Adrenal gland (tissue), 12 donors: ENCODE data around the gene SMAGP. TPM values are rescaled to one million over a fixed set of nuclear protein-coding genes. Genes with fewer than 3 reads are reported as not detected.

Experiments
- DNase-seq, 7 donors: peaks; one replicate each; pipeline ENCODE4 v3.0.0-alpha.2; 2019 to 2020
- H3K27ac ChIP-seq, 5 donors: fragments of 200-600 bp; sonication (generic) in 4 of 5; 1 replicate in 3 of 5; 2 replicates in 2 of 5; pipeline versions ENCODE4 v1.5.1 to v1.8.0; 2016 to 2020; ENCODE audit warnings: mild to moderate bottlenecking in 1 of 5
- H3K27me3 ChIP-seq: fragments of 200-600 bp; 2 replicates; pipeline ENCODE4 v1.8.0; 2021
- H3K36me3 ChIP-seq, 2 donors: fragments of 200-600 bp; replicated peaks in 1 of 2; 1 replicate in 1 of 2; 2 replicates in 1 of 2; pipeline versions ENCODE4 v1.5.1 to v1.8.0; 2018 to 2022
- H3K4me1 ChIP-seq, 2 donors: fragments of 200-600 bp; replicated peaks in 1 of 2; 1 replicate in 1 of 2; 2 replicates in 1 of 2; pipeline versions ENCODE4 v1.5.1 to v1.8.0; 2018 to 2021
- H3K4me3 ChIP-seq, 4 donors: fragments of 200-600 bp; sonication (generic) in 3 of 4; one replicate each; pipeline ENCODE4 v1.5.1; 2016 to 2018
- H3K9me3 ChIP-seq, 3 donors: fragments of 200-600 bp; sonication (generic) in 1 of 3; replicated peaks in 1 of 3; 1 replicate in 2 of 3; 2 replicates in 1 of 3; pipeline versions ENCODE4 v1.5.1 to v1.8.0; 2016 to 2021
- POLR2A ChIP-seq, 2 donors: fragments of 450-650 bp; IDR thresholded peaks; one replicate each; pipeline ENCODE4 v1.6.1; 2017; ENCODE audit warnings: antibody characterized with exemption in 2 of 2, mild to moderate bottlenecking in 2 of 2, moderate library complexity in 1 of 2
- WGBS, 4 donors: extraction: QIAGEN DNeasy Blood & Tissue Kit in 2 of 4; methylation state at CpG; one replicate each; pipeline versions ENCODE4 v1.1.5 to v1.1.7; 2013 to 2017; 5-methylcytosine and 5-hydroxymethylcytosine counted together
- intact Hi-C, 2 donors: fragments of 100-400 bp; cut with DNase I; formaldehyde crosslinking; loops; one replicate each; pipeline versions ENCODE4 v1.14.1 to v1.15.0; 2022 to 2023
- polyA plus RNA-seq, 3 donors: library from polyadenylated mRNA; stranded (reverse); fragments of 200-250 nt in 2 of 3; fragments of 350-450 nt in 1 of 3; fragmentation: Illumina TruSeq in 1 of 3; extraction: RNeasy Lipid Tissue Mini Kit (QIAGEN cat#74804) in 1 of 3; gene quantifications; one replicate each; pipeline ENCODE4 v1.2.3, GENCODE V29; 2013 to 2014
- total RNA-seq, 9 donors: library from RNA; depleted of rRNA in 4 of 9; stranded (reverse); fragments of >200 nt in 4 of 9; fragments of 120-200 nt in 1 of 9; fragmentation: NEBNext Ultra II Directional in 1 of 9; extraction: Animal tissue kit (Norgen Biotek cat#: 25700) in 1 of 9; gene quantifications; one replicate each; pipeline versions ENCODE4 v1.1.0 to v1.2.4, GENCODE V29; 2013 to 2023
- TF ChIP-seq, protein P1 (sequence below), 6 experiments: fragments of 450-650 bp in 4 of 6; fragments of 200-600 bp in 2 of 6; sonication (generic) in 1 of 6; IDR thresholded peaks; 1 replicate in 5 of 6; 2 replicates in 1 of 6; pipeline versions ENCODE4 v1.5.1 to v1.8.0; 2016 to 2021; ENCODE audit warnings: antibody characterized with exemption in 6 of 6, mild to moderate bottlenecking in 2 of 6, moderate library complexity in 1 of 6
- donor health status: healthy with polysubstance abuse.
- donor health status: Bipolar disorder and iron deficiency.
- donor health status: DM: yes; HTN: yes; CAD: no.
- donor health status: DM: no; HTN: no; CAD: no.
- donor health status: DM: no; HTN: no; CAD: no.
- donor health status: DM: yes; HTN: yes; CAD: no.

Gene SMAGP
- total and polyA plus RNA-seq, 12 donors, result 2.7 to 32.6 (median 11.0) TPM

DNA sequence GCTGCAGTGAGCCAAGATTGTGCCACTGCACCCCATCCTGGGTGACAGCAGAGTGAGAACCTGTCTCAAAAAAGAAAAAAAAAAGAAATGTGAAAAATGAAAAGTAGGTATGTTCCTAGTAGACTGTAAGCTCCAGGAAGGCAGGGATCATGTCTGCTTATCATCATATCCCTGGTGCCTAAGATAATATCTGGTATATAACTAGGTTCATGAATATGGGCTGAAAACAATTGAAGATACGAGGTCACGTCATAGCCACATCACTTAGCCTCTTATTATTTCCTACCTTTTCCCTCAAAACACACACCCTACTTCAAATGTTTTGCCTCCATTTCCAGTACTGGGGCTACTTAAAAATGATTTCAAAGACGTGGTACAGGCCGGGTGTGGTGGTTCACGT lies 55.3 kb downstream of the SMAGP start:
- H3K36me3 ChIP-seq, result no peaks in the 10 kb centered on the region
- intact Hi-C loops, result no loop called here
- H3K4me1 ChIP-seq, result peaks cover 4 to 21% of the 10 kb centered on the region in 2 donors
- H3K27ac ChIP-seq, result no peak overlapping the region
- H3K27me3 ChIP-seq, result no peaks in the 10 kb centered on the region
- no peaks in the 10 kb centered on the region for H3K9me3 ChIP-seq
- TF ChIP-seq, protein P1, sequence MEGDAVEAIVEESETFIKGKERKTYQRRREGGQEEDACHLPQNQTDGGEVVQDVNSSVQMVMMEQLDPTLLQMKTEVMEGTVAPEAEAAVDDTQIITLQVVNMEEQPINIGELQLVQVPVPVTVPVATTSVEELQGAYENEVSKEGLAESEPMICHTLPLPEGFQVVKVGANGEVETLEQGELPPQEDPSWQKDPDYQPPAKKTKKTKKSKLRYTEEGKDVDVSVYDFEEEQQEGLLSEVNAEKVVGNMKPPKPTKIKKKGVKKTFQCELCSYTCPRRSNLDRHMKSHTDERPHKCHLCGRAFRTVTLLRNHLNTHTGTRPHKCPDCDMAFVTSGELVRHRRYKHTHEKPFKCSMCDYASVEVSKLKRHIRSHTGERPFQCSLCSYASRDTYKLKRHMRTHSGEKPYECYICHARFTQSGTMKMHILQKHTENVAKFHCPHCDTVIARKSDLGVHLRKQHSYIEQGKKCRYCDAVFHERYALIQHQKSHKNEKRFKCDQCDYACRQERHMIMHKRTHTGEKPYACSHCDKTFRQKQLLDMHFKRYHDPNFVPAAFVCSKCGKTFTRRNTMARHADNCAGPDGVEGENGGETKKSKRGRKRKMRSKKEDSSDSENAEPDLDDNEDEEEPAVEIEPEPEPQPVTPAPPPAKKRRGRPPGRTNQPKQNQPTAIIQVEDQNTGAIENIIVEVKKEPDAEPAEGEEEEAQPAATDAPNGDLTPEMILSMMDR (IDR thresholded peaks at IDR 0.05), result no peak
- no peak for TF ChIP-seq POLR2A (IDR thresholded peaks at IDR 0.05)
- WGBS, 4 donors, result 94 to 96% (median 95%) methylated on average over 5 of the region's 5 CpGs
- DNase-seq, result no peak
- H3K4me3 ChIP-seq, result no peak overlapping the region

DNA sequence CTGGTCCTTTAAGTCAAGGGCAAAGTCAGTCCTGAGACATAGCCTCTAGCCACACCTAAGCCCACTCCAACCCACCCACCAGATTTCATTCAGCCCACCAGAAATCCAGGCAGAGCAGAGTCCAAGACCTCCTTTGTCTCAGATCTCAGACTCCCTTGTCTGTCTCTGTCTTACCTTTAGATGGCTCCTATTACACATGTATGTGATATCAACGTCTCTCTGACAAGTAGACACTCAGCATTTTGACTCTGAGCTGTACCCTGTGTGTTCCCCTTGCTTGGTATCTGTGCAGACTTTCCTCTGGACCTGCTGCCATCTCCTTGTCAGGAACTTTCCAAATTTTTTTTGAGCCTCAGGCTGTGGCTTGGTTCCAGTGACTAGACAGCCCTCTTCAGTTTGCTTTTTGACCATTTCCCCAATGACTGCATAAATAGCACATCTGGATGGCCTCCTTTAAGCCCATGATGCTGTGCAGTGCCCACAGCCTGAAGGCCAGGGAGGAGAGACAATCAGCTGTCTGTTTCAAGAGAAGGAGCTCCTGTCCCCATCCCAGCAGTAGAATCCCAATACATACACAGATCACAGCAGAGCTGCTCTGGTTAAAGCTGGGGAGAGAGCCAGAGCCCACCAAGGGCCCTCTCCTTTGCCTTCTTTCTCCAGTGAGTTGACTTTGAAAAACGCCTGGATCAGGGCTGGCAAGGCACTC lies 59.4 kb downstream of the SMAGP start:
- H3K36me3 ChIP-seq, result no peaks in the 10 kb centered on the region
- no peaks in the 10 kb centered on the region for H3K9me3 ChIP-seq
- no peak for DNase-seq
- no peak overlapping the region for H3K27ac ChIP-seq
- WGBS, 4 donors, result 74 to 93% (median 78%) methylated on average over 2 of the region's 2 CpGs
- TF ChIP-seq, protein P1 (IDR thresholded peaks at IDR 0.05), result no peak
- TF ChIP-seq POLR2A (IDR thresholded peaks at IDR 0.05), result no peak
- H3K4me1 ChIP-seq, result no peaks in the 10 kb centered on the region
- no peak overlapping the region for H3K4me3 ChIP-seq
- H3K27me3 ChIP-seq, result no peaks in the 10 kb centered on the region
- intact Hi-C loops, result no loop called here

DNA sequence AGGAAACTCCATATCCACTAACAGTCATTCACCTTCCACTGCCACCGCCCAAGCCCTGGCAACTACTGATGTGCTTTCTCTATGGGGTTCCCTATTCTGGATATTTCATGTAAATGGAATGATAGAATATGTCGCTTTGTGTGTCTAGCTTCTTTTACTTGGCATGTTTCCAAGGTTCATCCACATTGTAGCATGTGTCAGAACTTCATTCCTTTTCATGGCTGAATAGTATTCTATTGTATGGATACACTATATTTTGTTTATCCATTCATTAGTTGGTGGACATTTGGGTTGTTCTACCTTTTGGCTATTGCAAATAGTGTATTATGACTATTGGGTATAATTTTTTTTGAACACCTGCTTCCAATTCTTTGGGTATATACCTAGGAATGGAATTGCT lies 61.0 kb downstream of the SMAGP start:
- H3K27me3 ChIP-seq, result no peaks in the 10 kb centered on the region
- WGBS, 4 donors, result 95 to 100% (median 98%) methylated on average over 2 of the region's 2 CpGs
- DNase-seq, result no peak
- no peaks in the 10 kb centered on the region for H3K36me3 ChIP-seq
- H3K27ac ChIP-seq, result no peak overlapping the region
- H3K4me3 ChIP-seq, result no peak overlapping the region
- H3K9me3 ChIP-seq, result no peaks in the 10 kb centered on the region
- no peaks in the 10 kb centered on the region for H3K4me1 ChIP-seq
- intact Hi-C loops, result no loop called here
- TF ChIP-seq, protein P1 (IDR thresholded peaks at IDR 0.05), result no peak
- no peak for TF ChIP-seq POLR2A (IDR thresholded peaks at IDR 0.05)

DNA sequence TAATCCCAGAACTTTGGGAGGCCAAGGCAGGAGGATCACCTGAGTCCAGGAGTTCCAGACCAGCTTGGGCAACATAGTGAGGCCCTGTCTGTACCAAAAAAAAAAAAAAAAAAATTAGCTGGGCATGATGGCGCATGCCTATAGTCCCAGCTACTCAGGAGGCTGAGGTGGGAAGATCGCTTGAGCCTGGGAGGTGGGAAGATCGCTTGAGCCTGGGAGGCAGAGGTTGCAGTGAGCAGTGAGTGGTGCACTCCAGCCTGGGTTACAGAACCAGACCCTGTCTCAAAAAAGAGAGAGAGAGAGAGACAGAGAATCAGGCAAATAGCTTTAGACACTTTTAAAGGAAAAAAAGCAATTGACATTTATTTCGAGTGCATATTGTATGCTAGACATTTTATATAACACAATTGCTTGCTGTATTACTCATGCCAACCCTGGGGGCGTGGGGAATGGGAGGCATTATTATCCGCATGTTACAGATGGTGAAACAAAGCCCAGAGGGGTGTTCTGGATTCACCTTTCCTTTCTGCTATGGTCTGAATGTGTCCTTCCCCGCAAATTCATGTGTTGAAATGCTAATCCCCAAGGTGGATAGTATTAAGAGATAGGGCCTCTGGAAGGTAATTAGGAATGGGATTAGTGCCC lies 62.1 kb downstream of the SMAGP start:
- no peaks in the 10 kb centered on the region for H3K27me3 ChIP-seq
- DNase-seq, result no peak
- no peak overlapping the region for H3K4me3 ChIP-seq
- TF ChIP-seq POLR2A (IDR thresholded peaks at IDR 0.05), result no peak
- TF ChIP-seq, protein P1 (IDR thresholded peaks at IDR 0.05), result no peak
- no peaks in the 10 kb centered on the region for H3K36me3 ChIP-seq
- no peaks in the 10 kb centered on the region for H3K4me1 ChIP-seq
- H3K9me3 ChIP-seq, result no peaks in the 10 kb centered on the region
- 91 to 97% (median 96%) methylated on average over 7 of the region's 7 CpGs for WGBS, 4 donors
- no peak overlapping the region for H3K27ac ChIP-seq
- intact Hi-C loops, result no loop called here
